ENCODE results near the gene CEP164. TPM values are rescaled to one million over a fixed set of nuclear protein-coding genes. Genes with fewer than 3 reads are reported as not detected.

CEP164 gene
- total and polyA plus RNA-seq, 10 of the 15 experiments (the other 5 are each of a cell fraction or from before 2014, with no cell fraction given) = 4.2 to 31.2 (median 20.2) TPM

GRCh38 chr11:117279711-117280376, 47.8 kb upstream of the CEP164 start:
- ATAC-seq (no peak), DNase-seq (ENCODE audit: low read depth, low spot score) (no peak), FAIRE-seq (no peak)
- Histone ChIP-seq H3K36me3 (ENCODE audit: control insufficient read depth in 2 of 2, insufficient read depth in 2 of 2, low read length in 1 of 2) (peaks cover 4 to 13% of the 10 kb centered on the region in 2 experiments; a peak in 3 of 4 replicates), H4K20me1 (ENCODE audit: control insufficient read depth, insufficient read depth) (no peaks in the 10 kb centered on the region), H3K9ac (ENCODE audit: control insufficient read depth, insufficient read depth, low read length) (no peak overlapping the region), H2AFZ (ENCODE audit: control insufficient read depth, low read depth, low read length) (no peak overlapping the region), H3K9me3 (replicated peaks; ENCODE audit: control insufficient read depth, insufficient read depth, low read length) (no peaks in the 10 kb centered on the region), H3K27ac (ENCODE audit: control insufficient read depth, insufficient read depth) (no peak overlapping the region), H3K4me3 (no peak overlapping the region), H3K27me3 (replicated peaks in 1 of 2; ENCODE audit: control insufficient read depth in 2 of 2, insufficient read depth in 2 of 2, low read length in 1 of 2) (no peaks in the 10 kb centered on the region), H3K4me1 (ENCODE audit: control insufficient read depth, insufficient read depth, low read length) (no peaks in the 10 kb centered on the region), H3K79me2 (ENCODE audit: control insufficient read depth, insufficient read depth, low read length) (no peaks in the 10 kb centered on the region), H3K4me2 (ENCODE audit: control insufficient read depth, insufficient read depth) (no peak overlapping the region)
- CTCF ChIA-PET = no interaction called here
- 87% methylated on average over 4 of the region's 4 CpGs for WGBS (ENCODE audit: insufficient coverage, insufficient replicate concordance, low lambda C conversion rate, missing lambda C conversion rate)
- in situ Hi-C loops (cut with MboI) (no loop called here), intact Hi-C loops (cut with micrococcal nuclease; ENCODE audit: unreplicated experiment) (no loop called here)
- SMC1A ChIA-PET (ENCODE audit: uncharacterized antibody, unreplicated experiment) = no interaction called here
- POLR2A ChIA-PET = no interaction called here
- no peak for TF ChIP-seq KDM1A (IDR thresholded peaks at IDR 0.05; ENCODE audit: borderline replicate concordance)
- no peak for TF ChIP-seq RELA (IDR thresholded peaks at IDR 0.05; ENCODE audit: borderline replicate concordance, partially characterized antibody)
- no peak for TF ChIP-seq MXI1 (IDR thresholded peaks at IDR 0.05; ENCODE audit: low read depth, low read length)
- TF ChIP-seq ZNF274 (IDR thresholded peaks at IDR 0.05; ENCODE audit: insufficient read depth, insufficient read length) = no peak
- no peak for TF ChIP-seq IKZF1 (conservative IDR thresholded peaks at IDR 0.05)
- no peak for TF ChIP-seq RCOR1 (conservative IDR thresholded peaks at IDR 0.05; ENCODE audit: low read depth, low read length)
- no peak for TF ChIP-seq TCF7 (IDR thresholded peaks at IDR 0.05; ENCODE audit: borderline replicate concordance)
- BruUV-seq (replicated peaks) = no TSS peak
- RAD21 ChIA-PET (ENCODE audit: unreplicated experiment) = interaction anchor here (0.6 kb wide), 1 partner anchor 54 kb away, joined by 4 read pairs; no protein-coding TSS in a partner anchor

GRCh38 chr11:117281159-117281558, 46.5 kb upstream of the CEP164 start:
- H3K79me2 ChIP-seq (ENCODE audit: control insufficient read depth, insufficient read depth, low read length) = no peaks in the 10 kb centered on the region
- no peak overlapping the region for H3K27ac ChIP-seq (ENCODE audit: control insufficient read depth, insufficient read depth)
- ATAC-seq = no peak
- no peak for TF ChIP-seq BCL11A (IDR thresholded peaks at IDR 0.05; ENCODE audit: low read depth, low read length)
- no peak for TF ChIP-seq NFXL1 (IDR thresholded peaks at IDR 0.05; ENCODE audit: borderline replicate concordance)
- TF ChIP-seq SREBF1 (IDR thresholded peaks at IDR 0.05; ENCODE audit: low read length) = no peak
- no peak for TF ChIP-seq PAX8 (IDR thresholded peaks at IDR 0.05)
- TF ChIP-seq BMI1 (IDR thresholded peaks at IDR 0.05; ENCODE audit: borderline replicate concordance) = no peak
- TF ChIP-seq HDAC2 (IDR thresholded peaks at IDR 0.05) = no peak
- no peak for TF ChIP-seq POU2F2 (IDR thresholded peaks at IDR 0.05; ENCODE audit: borderline replicate concordance, low read depth, low read length)
- TF ChIP-seq SMAD1 (IDR thresholded peaks at IDR 0.05; ENCODE audit: low read depth, partially characterized antibody) = no peak
- no peak for TF ChIP-seq DPF2 (IDR thresholded peaks at IDR 0.05)
- no peak for TF ChIP-seq WRNIP1 (IDR thresholded peaks at IDR 0.05; ENCODE audit: borderline replicate concordance, low read depth, low read length)
- TF ChIP-seq RAD21 (IDR thresholded peaks at IDR 0.05; ENCODE audit: insufficient read depth, low read depth, low read length) = no peak
- TF ChIP-seq MTA2 (IDR thresholded peaks at IDR 0.05; ENCODE audit: low read depth) = no peak
- no peak for TF ChIP-seq SIX5 (IDR thresholded peaks at IDR 0.05; ENCODE audit: low read depth, low read length, severe bottlenecking)
- H3K9ac ChIP-seq (ENCODE audit: control insufficient read depth, insufficient read depth, low read length) = no peak overlapping the region
- no peak for DNase-seq (ENCODE audit: low read depth, low spot score)
- no peaks in the 10 kb centered on the region for H3K4me1 ChIP-seq (ENCODE audit: control insufficient read depth, insufficient read depth, low read length)
- ChIA-PET RAD21 (ENCODE audit: unreplicated experiment) (no interaction called here), SMC1A (ENCODE audit: uncharacterized antibody, unreplicated experiment) (no interaction called here), POLR2A (no interaction called here), CTCF (no interaction called here)
- in situ Hi-C loops (cut with MboI) = no loop called here
- no peak overlapping the region for H3K4me2 ChIP-seq (ENCODE audit: control insufficient read depth, insufficient read depth)
- no peak for FAIRE-seq
- H3K9me3 ChIP-seq (replicated peaks; ENCODE audit: control insufficient read depth, insufficient read depth, low read length) = no peaks in the 10 kb centered on the region
- H3K27me3 ChIP-seq (replicated peaks in 1 of 2; ENCODE audit: control insufficient read depth in 2 of 2, insufficient read depth in 2 of 2, low read length in 1 of 2) = no peaks in the 10 kb centered on the region
- H3K4me3 ChIP-seq = no peak overlapping the region
- BruUV-seq (replicated peaks) = no TSS peak
- intact Hi-C loops (cut with micrococcal nuclease; ENCODE audit: unreplicated experiment) = no loop called here
- H4K20me1 ChIP-seq (ENCODE audit: control insufficient read depth, insufficient read depth) = no peaks in the 10 kb centered on the region
- 96% methylated on average over 6 of the region's 6 CpGs for WGBS (ENCODE audit: insufficient coverage, insufficient replicate concordance, low lambda C conversion rate, missing lambda C conversion rate)
- H2AFZ ChIP-seq (ENCODE audit: control insufficient read depth, low read depth, low read length) = no peak overlapping the region
- peaks cover 4 to 13% of the 10 kb centered on the region in 2 experiments; a peak in 3 of 4 replicates for H3K36me3 ChIP-seq (ENCODE audit: control insufficient read depth in 2 of 2, insufficient read depth in 2 of 2, low read length in 1 of 2)

All from GM12878 (cell line).